SK-N-SH treated with all-trans-retinoic acid at 6 μM for 48 hours (cell line): ENCODE data around the gene KYAT1.
"Not testable (repeated sequence)": the region's sequence is repeated elsewhere in the genome, so short reads cannot be mapped to it uniquely, and the experiment has no call there.

Experiments used
- ATAC-seq: fragments of 200-7000 bp; cut with Tn5 transposase; 3 replicates; pipeline ENCODE4 v1.9.1; 2020; ENCODE audit warnings: mild to moderate bottlenecking, moderate library complexity
- ARNTL ChIP-seq: fragments of 450-650 bp; formaldehyde crosslinking; IDR thresholded peaks from 2 replicates; pipeline ENCODE4 v1.5.0; 2020; ENCODE audit warnings: low read depth, mild to moderate bottlenecking, moderate library complexity, borderline replicate concordance
- BACH2 ChIP-seq: fragments of 250-450 bp; sonication (Bioruptor Pico); IDR thresholded peaks from 2 replicates; pipeline ENCODE4 v1.9.0; 2021; ENCODE audit warnings: mild to moderate bottlenecking, borderline replicate concordance
- CREB5 ChIP-seq: fragments of 250-450 bp; sonication (Bioruptor Pico); IDR thresholded peaks from 2 replicates; pipeline ENCODE4 v1.5.1; 2020; ENCODE audit warnings: low read depth, mild to moderate bottlenecking, moderate library complexity
- CSDC2 ChIP-seq: fragments of 250-450 bp; sonication (Bioruptor Pico); IDR thresholded peaks from 2 replicates; pipeline ENCODE4 v1.5.0; 2020; ENCODE audit warnings: mild to moderate bottlenecking, moderate library complexity
- CSRNP3 ChIP-seq: fragments of 250-450 bp; sonication (Bioruptor Pico); IDR thresholded peaks from 2 replicates; pipeline ENCODE4 v1.5.1; 2021; ENCODE audit warnings: mild to moderate bottlenecking, moderate library complexity
- ESRRG ChIP-seq: fragments of 250-450 bp; sonication (Bioruptor Pico); IDR thresholded peaks from 2 replicates; pipeline ENCODE4 v1.6.1; 2021; ENCODE audit warnings: mild to moderate bottlenecking
- GLIS3 ChIP-seq: fragments of 250-450 bp; sonication (Bioruptor Pico); IDR thresholded peaks from 2 replicates; pipeline ENCODE4 v1.5.0; 2020; ENCODE audit warnings: mild to moderate bottlenecking, moderate library complexity
- ISL1 ChIP-seq: fragments of 250-450 bp; sonication (Bioruptor Pico); IDR thresholded peaks from 2 replicates; pipeline ENCODE4 v2.1.2; 2022; ENCODE audit warnings: mild to moderate bottlenecking, moderate library complexity
- OSR1 ChIP-seq: fragments of 250-450 bp; sonication (Bioruptor Pico); IDR thresholded peaks from 2 replicates; pipeline ENCODE4 v1.8.0; 2022; ENCODE audit warnings: moderate library complexity, mild to moderate bottlenecking, inconsistent platforms
- PATZ1 ChIP-seq: fragments of 250-450 bp; sonication (Bioruptor Pico); IDR thresholded peaks from 2 replicates; pipeline ENCODE4 v1.8.0; 2020; ENCODE audit warnings: mild to moderate bottlenecking, moderate library complexity, borderline replicate concordance
- POU6F1 ChIP-seq: fragments of 250-450 bp; sonication (Bioruptor Pico); IDR thresholded peaks from 2 replicates; pipeline ENCODE4 v1.8.0; 2021; ENCODE audit warnings: low read depth, mild to moderate bottlenecking, moderate library complexity, borderline replicate concordance
- PPARA ChIP-seq: fragments of 250-450 bp; sonication (Bioruptor Pico); IDR thresholded peaks from 2 replicates; pipeline ENCODE4 v1.5.0; 2020; ENCODE audit warnings: mild to moderate bottlenecking, borderline replicate concordance
- RARB ChIP-seq: fragments of 250-450 bp; sonication (Bioruptor Pico); IDR thresholded peaks from 2 replicates; pipeline ENCODE4 v1.8.0; 2021; ENCODE audit warnings: mild to moderate bottlenecking, moderate library complexity
- SNAI2 ChIP-seq: fragments of 250-450 bp; sonication (Bioruptor Pico); IDR thresholded peaks from 2 replicates; pipeline ENCODE4 v1.5.0; 2020; ENCODE audit warnings: mild to moderate bottlenecking, moderate library complexity
- TCF4 ChIP-seq: fragments of 250-450 bp; sonication (Bioruptor Pico); IDR thresholded peaks from 2 replicates; pipeline ENCODE4 v1.8.0; 2021; ENCODE audit warnings: mild to moderate bottlenecking, moderate library complexity, borderline replicate concordance
- TOX ChIP-seq: fragments of 250-450 bp; sonication (Bioruptor Pico); IDR thresholded peaks from 2 replicates; pipeline ENCODE4 v1.8.0; 2021; ENCODE audit warnings: mild to moderate bottlenecking, moderate library complexity, borderline replicate concordance
- TSHZ2 ChIP-seq: fragments of 250-450 bp; sonication (Bioruptor Pico); IDR thresholded peaks from 2 replicates; pipeline ENCODE4 v1.5.0; 2020; ENCODE audit warnings: mild to moderate bottlenecking, moderate library complexity
- ZC3H10 ChIP-seq: fragments of 250-450 bp; sonication (Bioruptor Pico); IDR thresholded peaks from 2 replicates; pipeline ENCODE4 v1.5.1; 2021; ENCODE audit warnings: mild to moderate bottlenecking, moderate library complexity
- ZFP30 ChIP-seq: fragments of 450-650 bp; formaldehyde crosslinking; IDR thresholded peaks from 2 replicates; pipeline ENCODE4 v1.5.0; 2022; ENCODE audit warnings: mild to moderate bottlenecking, moderate library complexity
- ZNF565 ChIP-seq: fragments of 450-650 bp; formaldehyde crosslinking; conservative IDR thresholded peaks from 2 replicates; pipeline ENCODE4 v1.5.0; 2020; ENCODE audit warnings: low read depth, mild to moderate bottlenecking, moderate library complexity
- ZNF70 ChIP-seq: fragments of 450-650 bp; formaldehyde crosslinking; IDR thresholded peaks from 2 replicates; pipeline ENCODE4 v1.5.0; 2020; ENCODE audit warnings: mild to moderate bottlenecking, moderate library complexity
- ZNF8 ChIP-seq: fragments of 450-650 bp; formaldehyde crosslinking; IDR thresholded peaks from 2 replicates; pipeline ENCODE4 v1.5.0; 2020; ENCODE audit warnings: mild to moderate bottlenecking, moderate library complexity

Gene KYAT1

GRCh38 chr9:128800061-128800460 is 81.7 kb downstream of the KYAT1 start:
- no peak for ATAC-seq
- TF ChIP-seq ZNF70, result no peak
- no peak for TF ChIP-seq TSHZ2
- no peak for TF ChIP-seq OSR1 (CRISPR knock-in tag)
- no peak for TF ChIP-seq ZNF8 (CRISPR knock-in tag)
- no peak for TF ChIP-seq SNAI2 (CRISPR knock-in tag)
- TF ChIP-seq PATZ1 (CRISPR knock-in tag), result no peak
- no peak for TF ChIP-seq GLIS3 (CRISPR knock-in tag)
- TF ChIP-seq ISL1, result no peak
- no peak for TF ChIP-seq POU6F1 (CRISPR knock-in tag)
- no peak for TF ChIP-seq CSDC2 (CRISPR knock-in tag)
- TF ChIP-seq ARNTL (CRISPR knock-in tag), result no peak
- no peak for TF ChIP-seq PPARA (CRISPR knock-in tag)
- TF ChIP-seq ESRRG, result no peak
- no peak for TF ChIP-seq TOX (CRISPR knock-in tag)
- TF ChIP-seq ZNF565 (CRISPR knock-in tag), result no peak
- no peak for TF ChIP-seq RARB
- TF ChIP-seq CREB5 (CRISPR knock-in tag), result no peak
- no peak for TF ChIP-seq ZFP30 (CRISPR knock-in tag)
- TF ChIP-seq CSRNP3, result no peak
- TF ChIP-seq BACH2 (CRISPR knock-in tag), result no peak

- TF ChIP-seq ZFP30 (CRISPR knock-in tag) (no peak), RARB (no peak), TOX (CRISPR knock-in tag) (no peak), PPARA (CRISPR knock-in tag) (no peak), ISL1 (no peak), PATZ1 (CRISPR knock-in tag) (no peak), CREB5 (CRISPR knock-in tag) (no peak), ZNF70 (no peak), ZC3H10 (CRISPR knock-in tag) (no peak), CSRNP3 (no peak), ZNF565 (CRISPR knock-in tag) (no peak), BACH2 (CRISPR knock-in tag) (no peak), TCF4 (CRISPR knock-in tag) (no peak), ESRRG (no peak)
- TF ChIP-seq, all 23 proteins: peak for 0
- no peak for ATAC-seq
Measured at GRCh38 chr9:128798896-128799295, 82.9 kb downstream of the KYAT1 start.

- ATAC-seq, result not testable (repeated sequence)
Measured at GRCh38 chr9:128794961-128795360, 86.8 kb downstream of the KYAT1 start.
